ENCODE results near the gene CASP12.
A peak's percentile ranks its signal among the peaks of the same experiment; 100 is the strongest.
"Not testable (repeated sequence)": the region's sequence is repeated elsewhere in the genome, so short reads cannot be mapped to it uniquely, and the experiment has no call there.

The CASP12 gene

GRCh38 chr11:104897891-104898684 lies at the start of gene CASP12:
CASP12 (minus strand) TSS chr11:104898460.
- no peak for DNase-seq

DNA sequence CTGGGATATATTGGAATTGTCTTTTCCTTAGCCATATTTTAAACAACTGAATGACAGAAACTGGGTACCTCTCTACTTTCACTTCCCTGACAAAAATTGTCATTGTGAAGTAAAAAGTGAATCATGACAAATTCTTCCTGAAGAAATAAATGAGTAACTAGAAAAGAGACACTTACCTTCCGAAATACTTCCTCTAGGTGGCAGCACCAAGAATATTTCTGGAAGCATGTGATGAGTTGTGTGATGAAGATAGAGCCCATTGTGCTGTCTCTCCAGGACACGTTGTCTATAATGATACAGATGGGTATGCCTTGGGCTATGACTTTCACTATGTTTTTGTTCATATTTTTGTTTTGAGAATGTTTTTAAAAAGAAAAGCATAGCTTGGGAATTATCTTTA lies 48.6 kb upstream of the CASP12 start:
- DNase-seq = peak; percentile 69 to 86 (median 82)

DNA sequence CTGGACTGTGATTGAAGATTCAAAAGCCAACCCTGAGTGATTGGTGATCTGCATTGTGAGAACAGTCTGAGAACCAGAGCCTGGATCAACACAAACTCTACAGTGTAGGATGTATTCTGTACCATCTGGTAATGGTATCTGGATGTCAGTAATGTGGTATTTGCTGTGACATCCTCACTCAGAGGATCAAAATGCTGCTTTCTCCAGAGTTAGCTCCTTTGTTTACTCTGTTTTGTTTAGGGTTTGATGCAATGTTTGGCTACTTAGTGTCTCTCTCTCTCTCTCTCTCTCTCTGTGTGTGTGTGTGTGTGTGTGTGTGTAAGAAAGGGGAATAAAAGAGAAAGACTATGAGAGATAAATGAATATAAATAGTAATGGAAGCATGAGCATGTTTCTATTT lies 45.8 kb upstream of the CASP12 start:
- no peak for DNase-seq

GRCh38 chr11:104943561-104943960 lies 45.3 kb upstream of the CASP12 start:
- no peak for DNase-seq

GRCh38 chr11:104934594-104934993 lies 36.3 kb upstream of the CASP12 start:
- DNase-seq = no peak

DNA sequence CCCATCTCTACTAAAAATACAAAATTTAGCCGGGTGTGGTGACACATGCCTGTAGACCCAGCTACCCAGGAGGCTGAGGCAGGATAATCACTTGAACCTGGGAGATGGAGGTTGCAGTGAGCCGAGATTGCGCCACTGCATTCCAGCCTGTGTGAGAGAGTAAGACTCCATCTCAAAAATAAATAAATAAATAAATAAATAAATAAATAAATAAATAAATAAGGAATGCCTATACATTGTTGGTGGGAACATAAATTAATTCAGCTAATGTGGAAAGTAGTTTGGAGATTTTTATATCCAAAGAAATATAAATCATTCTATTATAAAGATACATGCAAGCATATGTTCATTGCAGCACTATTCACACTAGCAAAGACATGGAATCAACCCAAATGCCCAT lies 35.8 kb upstream of the CASP12 start:
- not testable (repeated sequence) for DNase-seq

GRCh38 chr11:104928811-104929210 lies 30.6 kb upstream of the CASP12 start:
- no peak for DNase-seq

- DNase-seq = no peak
Observed at GRCh38 chr11:104926771-104927611, 28.7 kb upstream of the CASP12 start.

DNA sequence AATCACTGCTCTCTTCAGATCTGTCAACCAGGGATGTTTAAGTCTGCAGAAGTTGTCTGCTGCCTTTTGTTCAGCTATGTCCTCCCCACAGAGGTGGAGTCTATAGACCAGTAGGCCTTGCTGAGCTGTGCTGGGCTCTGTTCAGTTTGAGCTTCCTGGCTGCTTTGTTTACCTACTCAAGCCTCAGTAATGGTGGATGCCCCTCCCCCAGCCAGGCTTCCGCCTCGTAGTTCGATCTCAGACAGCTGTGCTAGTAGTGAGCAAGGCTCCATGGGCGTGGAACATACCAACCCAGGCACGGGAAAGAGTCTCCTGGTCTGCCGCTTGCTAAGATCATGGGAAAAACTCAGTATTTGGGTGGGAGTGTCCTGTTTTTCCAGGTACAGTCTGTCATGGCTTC lies 27.6 kb upstream of the CASP12 start:
- DNase-seq = no peak

GRCh38 chr11:104918113-104918824 lies 20.0 kb upstream of the CASP12 start:
- DNase-seq = peak in 2 of 3 donors; percentile 10 to 25

- DNase-seq = peak in 1 of 3 donors; percentile 7
Observed at GRCh38 chr11:104917271-104918112, 19.2 kb upstream of the CASP12 start.

DNA sequence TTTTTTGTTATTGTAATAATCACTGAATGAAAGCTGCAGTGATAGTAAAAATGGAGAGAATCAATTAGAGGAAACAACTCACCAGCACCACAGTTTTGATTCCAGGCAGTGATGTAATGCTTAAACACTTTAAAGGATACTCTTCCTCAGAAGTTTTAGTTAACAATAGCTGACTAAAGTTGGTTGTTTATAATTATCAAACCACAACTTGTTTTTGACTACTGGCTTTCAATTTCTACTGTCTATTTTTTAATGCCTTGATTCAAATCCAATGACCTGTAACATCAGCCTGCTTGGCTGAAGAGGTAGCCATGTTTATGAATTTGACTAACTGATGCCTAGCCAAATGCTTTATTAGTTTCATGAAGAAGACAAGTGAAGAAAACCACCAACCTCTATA lies 18.2 kb upstream of the CASP12 start:
- no peak for DNase-seq

- no peak for DNase-seq
Observed at GRCh38 chr11:104912102-104912501, 13.8 kb upstream of the CASP12 start.

- DNase-seq = no peak
Observed at GRCh38 chr11:104908186-104908531, 9.9 kb upstream of the CASP12 start.

DNA sequence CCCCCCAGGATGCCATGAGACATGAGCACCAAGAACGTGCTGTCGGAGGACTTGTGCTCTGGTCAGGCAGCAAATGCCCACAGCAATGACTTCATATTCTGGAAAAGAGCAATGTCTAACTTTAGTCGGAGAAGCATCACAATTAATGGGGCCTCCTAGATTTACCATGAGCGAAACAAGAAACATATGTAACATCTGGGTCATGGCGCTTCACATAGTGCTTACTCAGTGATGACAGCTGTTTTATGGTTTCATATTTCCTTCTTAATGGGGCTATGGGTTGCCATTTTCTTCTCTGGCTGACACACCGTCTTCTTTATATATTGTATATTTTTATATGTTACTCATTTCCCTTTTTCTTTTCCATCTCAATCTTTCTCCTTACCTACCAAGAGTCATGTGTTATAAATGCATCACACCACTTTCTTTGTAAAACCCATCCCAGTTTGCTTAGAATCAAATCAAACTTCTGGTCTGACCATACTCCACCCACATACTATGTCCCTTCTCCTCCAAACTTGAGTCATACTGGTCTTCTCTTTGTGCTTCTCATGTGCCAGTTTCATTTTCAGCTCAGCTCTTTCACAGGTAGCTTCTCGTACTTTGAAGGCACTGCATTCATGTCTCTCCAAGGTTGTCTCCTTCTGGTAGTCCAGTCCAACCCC lies 9.4 kb upstream of the CASP12 start:
- DNase-seq = no peak

DNA sequence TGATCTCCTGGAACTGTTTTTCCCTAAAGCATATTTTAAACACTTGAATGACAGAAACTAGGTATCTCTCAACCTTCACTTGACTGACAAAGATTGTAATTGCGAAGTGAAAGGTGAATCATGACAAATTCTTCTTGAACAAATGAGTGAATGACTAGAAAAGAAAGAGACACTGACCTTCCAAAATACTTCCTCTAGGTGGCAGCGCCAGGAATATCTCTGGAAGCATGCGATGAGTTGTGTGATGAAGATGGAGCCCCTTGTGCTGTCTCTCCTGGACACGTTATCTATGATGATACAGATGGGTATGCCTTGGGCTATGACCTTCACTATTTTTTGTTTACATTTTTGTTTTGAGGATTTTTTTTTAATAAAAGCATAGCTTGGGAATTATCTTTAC lies 7.0 kb upstream of the CASP12 start:
- DNase-seq = no peak

- DNase-seq = no peak
Observed at GRCh38 chr11:104899226-104899625, 966 bp upstream of the CASP12 start.

DNA sequence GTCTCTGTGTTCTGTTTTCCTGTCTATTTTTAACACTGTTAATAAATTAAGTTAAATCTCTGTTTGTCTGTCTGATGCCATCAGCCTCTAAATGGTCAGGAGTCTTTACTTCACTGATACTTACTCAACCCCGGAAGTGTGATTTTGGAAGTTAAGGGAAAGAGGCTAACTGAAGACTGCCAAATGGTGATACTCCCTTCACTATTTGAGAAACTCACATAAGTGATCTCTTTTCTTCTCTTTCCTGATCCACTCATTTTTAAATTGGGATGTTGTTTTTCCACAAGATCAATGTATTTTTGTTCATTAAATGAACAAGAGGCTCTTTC lies 389 bp upstream of the CASP12 start:
- DNase-seq = no peak

GRCh38 chr11:104895634-104896033 lies 2.6 kb downstream of the CASP12 start:
- no peak for DNase-seq

DNA sequence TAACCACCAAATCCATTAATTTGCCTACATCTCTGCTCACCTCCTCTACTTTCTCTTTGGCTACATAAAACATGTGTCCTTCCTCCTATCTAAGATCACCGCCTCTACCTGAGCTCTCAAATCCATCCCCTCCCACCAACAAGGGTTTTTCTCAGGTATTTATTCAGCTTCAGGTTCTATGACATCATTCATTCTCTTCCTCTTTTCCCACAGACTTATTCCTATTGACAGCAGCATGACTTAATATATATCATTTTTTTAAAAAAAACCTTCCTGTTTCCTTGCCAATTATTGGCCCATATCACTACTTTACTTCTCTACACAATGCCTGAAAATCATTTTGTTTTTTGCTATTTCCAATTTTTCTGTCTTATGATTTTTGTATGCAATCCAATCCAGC lies 4.4 kb downstream of the CASP12 start:
- no peak for DNase-seq

DNA sequence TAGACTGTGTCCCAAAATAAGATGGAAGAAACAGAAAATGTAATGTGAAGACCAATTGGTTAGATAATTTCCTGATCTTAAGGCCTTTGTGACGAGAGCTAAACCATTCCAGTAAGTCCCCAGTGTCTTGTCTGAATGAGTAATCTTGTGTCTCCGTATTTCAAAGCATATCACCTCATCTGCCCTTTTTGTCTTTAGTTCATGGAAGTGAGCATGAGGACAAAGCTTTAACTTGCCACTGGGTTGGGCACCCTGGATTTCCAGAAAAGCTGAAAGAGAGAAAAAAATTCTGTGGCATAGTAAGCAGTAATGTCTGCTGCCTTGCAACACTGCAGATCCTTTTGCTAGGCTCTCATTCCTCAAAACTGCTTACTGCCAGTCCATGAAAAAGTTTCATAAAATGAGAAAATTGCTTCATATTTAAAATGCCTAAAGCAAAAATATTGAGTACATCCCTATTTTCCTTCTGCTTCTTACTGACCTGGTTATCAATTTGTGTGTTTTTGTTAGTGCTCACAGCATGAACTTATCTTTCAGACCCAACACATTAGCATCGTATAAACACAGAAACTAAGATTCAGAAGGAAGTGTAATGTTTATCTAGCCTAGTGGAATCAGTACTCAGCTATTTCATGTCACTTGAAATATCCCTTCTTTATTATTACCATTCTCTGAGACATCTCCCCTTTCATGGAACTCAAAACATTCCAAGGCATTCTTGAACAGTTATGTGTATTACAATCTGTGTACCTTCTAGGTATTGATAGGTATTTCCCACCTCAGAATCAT lies 5.3 kb downstream of the CASP12 start:
- no peak for DNase-seq
